Measurements from ENCODE around the gene SH3PXD2A.

DNA sequence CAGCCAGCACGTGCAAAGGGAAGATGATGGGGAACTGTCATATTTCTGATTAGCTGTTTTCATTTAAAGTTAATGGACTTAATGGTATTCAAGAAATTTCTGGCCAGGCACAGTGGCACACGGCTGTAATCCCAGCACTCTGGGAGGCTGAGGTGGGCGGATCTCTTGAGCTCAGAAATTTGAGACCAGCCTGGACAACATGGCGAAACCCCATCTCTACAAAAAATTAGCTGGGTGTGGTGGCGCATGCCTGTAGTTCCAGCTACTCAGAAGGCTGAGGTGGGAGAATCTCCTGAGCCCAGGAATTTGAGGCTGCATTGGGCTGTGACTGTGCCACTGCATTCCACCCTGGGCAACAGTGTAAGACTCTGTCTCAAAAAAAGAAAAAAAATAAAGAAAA lies 43.9 kb upstream of the SH3PXD2A start:
- TF ChIP-seq, protein P1, sequence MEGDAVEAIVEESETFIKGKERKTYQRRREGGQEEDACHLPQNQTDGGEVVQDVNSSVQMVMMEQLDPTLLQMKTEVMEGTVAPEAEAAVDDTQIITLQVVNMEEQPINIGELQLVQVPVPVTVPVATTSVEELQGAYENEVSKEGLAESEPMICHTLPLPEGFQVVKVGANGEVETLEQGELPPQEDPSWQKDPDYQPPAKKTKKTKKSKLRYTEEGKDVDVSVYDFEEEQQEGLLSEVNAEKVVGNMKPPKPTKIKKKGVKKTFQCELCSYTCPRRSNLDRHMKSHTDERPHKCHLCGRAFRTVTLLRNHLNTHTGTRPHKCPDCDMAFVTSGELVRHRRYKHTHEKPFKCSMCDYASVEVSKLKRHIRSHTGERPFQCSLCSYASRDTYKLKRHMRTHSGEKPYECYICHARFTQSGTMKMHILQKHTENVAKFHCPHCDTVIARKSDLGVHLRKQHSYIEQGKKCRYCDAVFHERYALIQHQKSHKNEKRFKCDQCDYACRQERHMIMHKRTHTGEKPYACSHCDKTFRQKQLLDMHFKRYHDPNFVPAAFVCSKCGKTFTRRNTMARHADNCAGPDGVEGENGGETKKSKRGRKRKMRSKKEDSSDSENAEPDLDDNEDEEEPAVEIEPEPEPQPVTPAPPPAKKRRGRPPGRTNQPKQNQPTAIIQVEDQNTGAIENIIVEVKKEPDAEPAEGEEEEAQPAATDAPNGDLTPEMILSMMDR (IDR thresholded peaks at IDR 0.05): no peak
- no peak for TF ChIP-seq POLR2A (IDR thresholded peaks at IDR 0.05)
